Skin of body (tissue), 2 donors: ENCODE data around the gene DTNBP1. TPM values are rescaled to one million over a fixed set of nuclear protein-coding genes. Genes with fewer than 3 reads are reported as not detected.
A peak's percentile ranks its signal among the peaks of the same experiment; 100 is the strongest.

ENCODE experiments used
- DNase-seq: peaks from one replicate; lab custom pipeline; 2025; lab: John Stamatoyannopoulos, UW
- total RNA-seq: library from RNA; depleted of rRNA; stranded (reverse); fragments of >200 nt; gene quantifications from one replicate; pipeline ENCODE4 v1.2.3, GENCODE V29; 2014

Gene DTNBP1
- total RNA-seq, 1 donor from 2014 or later: 9.1 TPM

GRCh38 chr6:15626160-15626559 lies 36.7 kb downstream of the DTNBP1 start:
- no peak for DNase-seq

GRCh38 chr6:15623276-15624116 lies 39.3 kb downstream of the DTNBP1 start:
- peak; percentile 26 for DNase-seq

GRCh38 chr6:15622045-15622740 lies 40.6 kb downstream of the DTNBP1 start:
- DNase-seq: no peak

GRCh38 chr6:15621203-15622044 lies 41.4 kb downstream of the DTNBP1 start:
- no peak for DNase-seq

GRCh38 chr6:15620611-15621010 lies 42.2 kb downstream of the DTNBP1 start:
- DNase-seq: no peak

- DNase-seq: no peak
Observed at GRCh38 chr6:15619330-15619729, 43.5 kb downstream of the DTNBP1 start.

GRCh38 chr6:15618685-15619084 lies 44.1 kb downstream of the DTNBP1 start:
- DNase-seq: no peak

- no peak for DNase-seq
Observed at GRCh38 chr6:15616261-15616660, 46.6 kb downstream of the DTNBP1 start.

- DNase-seq: no peak
Observed at GRCh38 chr6:15615802-15616201, 47.0 kb downstream of the DTNBP1 start.

GRCh38 chr6:15614277-15614676 lies 48.6 kb downstream of the DTNBP1 start:
- DNase-seq: no peak

GRCh38 chr6:15608396-15608795 lies 54.4 kb downstream of the DTNBP1 start:
- DNase-seq: no peak

GRCh38 chr6:15607603-15608002 lies 55.2 kb downstream of the DTNBP1 start:
- DNase-seq: no peak

- DNase-seq: no peak
Observed at GRCh38 chr6:15606347-15606746, 56.5 kb downstream of the DTNBP1 start.

GRCh38 chr6:15604843-15605242 lies 58.0 kb downstream of the DTNBP1 start:
- DNase-seq: no peak

- no peak for DNase-seq
Observed at GRCh38 chr6:15602154-15602553, 60.7 kb downstream of the DTNBP1 start.

- no peak for DNase-seq
Observed at GRCh38 chr6:15598273-15598798, 64.5 kb downstream of the DTNBP1 start.

- no peak for DNase-seq
Observed at GRCh38 chr6:15596186-15596896, 66.5 kb downstream of the DTNBP1 start.

- no peak for DNase-seq
Observed at GRCh38 chr6:15595461-15596173, 67.2 kb downstream of the DTNBP1 start.

GRCh38 chr6:15594512-15595259 lies 68.1 kb downstream of the DTNBP1 start:
- no peak for DNase-seq

GRCh38 chr6:15593798-15594197 lies 69.0 kb downstream of the DTNBP1 start:
- no peak for DNase-seq
